ENCODE measurements around the gene DOCK8. TPM values are rescaled to one million over a fixed set of nuclear protein-coding genes. Genes with fewer than 3 reads are reported as not detected.

The DOCK8 gene
- total and polyA plus RNA-seq, 2 of the 13 experiments (the other 11 are each of a cell fraction or from before 2014, with no cell fraction given) = 0.28 to 0.38 TPM

DNA sequence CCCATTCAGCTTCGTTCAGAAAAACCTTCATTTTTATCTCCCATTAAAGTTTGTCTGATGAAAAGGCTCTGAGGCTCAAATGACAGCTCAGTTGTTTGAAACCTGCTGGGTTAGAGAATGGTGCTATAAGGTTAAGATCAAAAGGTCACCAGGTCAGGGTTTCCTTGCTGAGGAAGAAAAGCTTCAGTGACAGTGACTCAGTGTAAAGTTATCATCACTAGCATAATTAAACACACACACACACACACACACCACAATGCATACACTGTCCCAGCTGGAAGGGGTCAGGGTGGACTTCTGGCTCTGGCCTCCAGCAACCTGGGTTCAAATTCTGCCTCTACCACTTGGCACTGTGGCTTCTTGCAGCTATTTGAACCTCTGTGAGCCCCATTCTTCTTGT lies 281.1 kb downstream of the DOCK8 start:
- peak; percentile 40 for FAIRE-seq
- 0% methylated on average over 1 of the region's 1 CpG for WGBS (ENCODE audit: low lambda C conversion rate)
- intact Hi-C loops (cut with micrococcal nuclease; ENCODE audit: unreplicated experiment) (no loop called here), in situ Hi-C loops (cut with HindIII; ENCODE audit: extremely low pct_ligation_motif_present, low pct_unique_long_range_greater_than_20kb) (no loop called here)
- no peak overlapping the region for H3K27ac ChIP-seq (ENCODE audit: extremely low read length, insufficient read depth, low read length)
- DNase-seq (ENCODE audit: low spot score) = peak; percentile 72
- ChIA-PET POLR2A (no interaction called here), CTCF (ENCODE audit: low intra/inter-chr PET ratio, low total read pairs) (no interaction called here)
- peaks cover 1 to 8% of the 10 kb centered on the region in 2 experiments; a peak in 2 of 5 replicates for H3K27me3 ChIP-seq (ENCODE audit: control insufficient read depth in 1 of 2, insufficient read depth in 2 of 2, low read length in 2 of 2)
- H3K79me2 ChIP-seq (ENCODE audit: insufficient read depth, low read length) = no peaks in the 10 kb centered on the region
- no peak overlapping the region for H3K9ac ChIP-seq (ENCODE audit: insufficient read depth, low read depth, low read length)
- no peak overlapping the region for H3K4me3 ChIP-seq (replicated peaks in 1 of 3; ENCODE audit: insufficient read depth in 1 of 3, low read depth in 2 of 3, low read length in 3 of 3)
- no peaks in the 10 kb centered on the region for H3K9me3 ChIP-seq (ENCODE audit: low read length)
- BruUV-seq (replicated peaks) = no TSS peak
- no peak overlapping the region for H2AFZ ChIP-seq (ENCODE audit: low read length)
- H3K4me2 ChIP-seq (ENCODE audit: low read depth, low read length) = no peak overlapping the region
- peak; percentile 55 for ATAC-seq
- peaks cover 23% of the 10 kb centered on the region for H3K4me1 ChIP-seq (ENCODE audit: insufficient read depth, low read length)
- H4K20me1 ChIP-seq (ENCODE audit: insufficient read depth, low read length) = peaks cover 5% of the 10 kb centered on the region
- no peaks in the 10 kb centered on the region for H3K36me3 ChIP-seq (replicated peaks in 1 of 2; ENCODE audit: control insufficient read depth in 1 of 2, insufficient read depth in 2 of 2, low read length in 2 of 2)
- peak; percentile 23; the same call in 1 of the 2 replicates for TF ChIP-seq SAP130 (CRISPR knock-in tag; IDR thresholded peaks at IDR 0.05; ENCODE audit: low read depth)
- TF ChIP-seq, protein P1, sequence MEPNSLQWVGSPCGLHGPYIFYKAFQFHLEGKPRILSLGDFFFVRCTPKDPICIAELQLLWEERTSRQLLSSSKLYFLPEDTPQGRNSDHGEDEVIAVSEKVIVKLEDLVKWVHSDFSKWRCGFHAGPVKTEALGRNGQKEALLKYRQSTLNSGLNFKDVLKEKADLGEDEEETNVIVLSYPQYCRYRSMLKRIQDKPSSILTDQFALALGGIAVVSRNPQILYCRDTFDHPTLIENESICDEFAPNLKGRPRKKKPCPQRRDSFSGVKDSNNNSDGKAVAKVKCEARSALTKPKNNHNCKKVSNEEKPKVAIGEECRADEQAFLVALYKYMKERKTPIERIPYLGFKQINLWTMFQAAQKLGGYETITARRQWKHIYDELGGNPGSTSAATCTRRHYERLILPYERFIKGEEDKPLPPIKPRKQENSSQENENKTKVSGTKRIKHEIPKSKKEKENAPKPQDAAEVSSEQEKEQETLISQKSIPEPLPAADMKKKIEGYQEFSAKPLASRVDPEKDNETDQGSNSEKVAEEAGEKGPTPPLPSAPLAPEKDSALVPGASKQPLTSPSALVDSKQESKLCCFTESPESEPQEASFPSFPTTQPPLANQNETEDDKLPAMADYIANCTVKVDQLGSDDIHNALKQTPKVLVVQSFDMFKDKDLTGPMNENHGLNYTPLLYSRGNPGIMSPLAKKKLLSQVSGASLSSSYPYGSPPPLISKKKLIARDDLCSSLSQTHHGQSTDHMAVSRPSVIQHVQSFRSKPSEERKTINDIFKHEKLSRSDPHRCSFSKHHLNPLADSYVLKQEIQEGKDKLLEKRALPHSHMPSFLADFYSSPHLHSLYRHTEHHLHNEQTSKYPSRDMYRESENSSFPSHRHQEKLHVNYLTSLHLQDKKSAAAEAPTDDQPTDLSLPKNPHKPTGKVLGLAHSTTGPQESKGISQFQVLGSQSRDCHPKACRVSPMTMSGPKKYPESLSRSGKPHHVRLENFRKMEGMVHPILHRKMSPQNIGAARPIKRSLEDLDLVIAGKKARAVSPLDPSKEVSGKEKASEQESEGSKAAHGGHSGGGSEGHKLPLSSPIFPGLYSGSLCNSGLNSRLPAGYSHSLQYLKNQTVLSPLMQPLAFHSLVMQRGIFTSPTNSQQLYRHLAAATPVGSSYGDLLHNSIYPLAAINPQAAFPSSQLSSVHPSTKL (CRISPR knock-in tag; IDR thresholded peaks at IDR 0.05) = peak; percentile 58
- TF ChIP-seq ZNF564 (CRISPR knock-in tag; IDR thresholded peaks at IDR 0.05) = no peak
- TF ChIP-seq NCOA2 (CRISPR knock-in tag; IDR thresholded peaks at IDR 0.05) = peak; percentile 19; the same call in 1 of the 2 replicates
- peak; percentile 90 for TF ChIP-seq NR2F2 (IDR thresholded peaks at IDR 0.05; ENCODE audit: borderline replicate concordance, low read depth)
- no peak for TF ChIP-seq SNAI1 (CRISPR knock-in tag; IDR thresholded peaks at IDR 0.05; ENCODE audit: borderline replicate concordance)
- TF ChIP-seq, protein P2, sequence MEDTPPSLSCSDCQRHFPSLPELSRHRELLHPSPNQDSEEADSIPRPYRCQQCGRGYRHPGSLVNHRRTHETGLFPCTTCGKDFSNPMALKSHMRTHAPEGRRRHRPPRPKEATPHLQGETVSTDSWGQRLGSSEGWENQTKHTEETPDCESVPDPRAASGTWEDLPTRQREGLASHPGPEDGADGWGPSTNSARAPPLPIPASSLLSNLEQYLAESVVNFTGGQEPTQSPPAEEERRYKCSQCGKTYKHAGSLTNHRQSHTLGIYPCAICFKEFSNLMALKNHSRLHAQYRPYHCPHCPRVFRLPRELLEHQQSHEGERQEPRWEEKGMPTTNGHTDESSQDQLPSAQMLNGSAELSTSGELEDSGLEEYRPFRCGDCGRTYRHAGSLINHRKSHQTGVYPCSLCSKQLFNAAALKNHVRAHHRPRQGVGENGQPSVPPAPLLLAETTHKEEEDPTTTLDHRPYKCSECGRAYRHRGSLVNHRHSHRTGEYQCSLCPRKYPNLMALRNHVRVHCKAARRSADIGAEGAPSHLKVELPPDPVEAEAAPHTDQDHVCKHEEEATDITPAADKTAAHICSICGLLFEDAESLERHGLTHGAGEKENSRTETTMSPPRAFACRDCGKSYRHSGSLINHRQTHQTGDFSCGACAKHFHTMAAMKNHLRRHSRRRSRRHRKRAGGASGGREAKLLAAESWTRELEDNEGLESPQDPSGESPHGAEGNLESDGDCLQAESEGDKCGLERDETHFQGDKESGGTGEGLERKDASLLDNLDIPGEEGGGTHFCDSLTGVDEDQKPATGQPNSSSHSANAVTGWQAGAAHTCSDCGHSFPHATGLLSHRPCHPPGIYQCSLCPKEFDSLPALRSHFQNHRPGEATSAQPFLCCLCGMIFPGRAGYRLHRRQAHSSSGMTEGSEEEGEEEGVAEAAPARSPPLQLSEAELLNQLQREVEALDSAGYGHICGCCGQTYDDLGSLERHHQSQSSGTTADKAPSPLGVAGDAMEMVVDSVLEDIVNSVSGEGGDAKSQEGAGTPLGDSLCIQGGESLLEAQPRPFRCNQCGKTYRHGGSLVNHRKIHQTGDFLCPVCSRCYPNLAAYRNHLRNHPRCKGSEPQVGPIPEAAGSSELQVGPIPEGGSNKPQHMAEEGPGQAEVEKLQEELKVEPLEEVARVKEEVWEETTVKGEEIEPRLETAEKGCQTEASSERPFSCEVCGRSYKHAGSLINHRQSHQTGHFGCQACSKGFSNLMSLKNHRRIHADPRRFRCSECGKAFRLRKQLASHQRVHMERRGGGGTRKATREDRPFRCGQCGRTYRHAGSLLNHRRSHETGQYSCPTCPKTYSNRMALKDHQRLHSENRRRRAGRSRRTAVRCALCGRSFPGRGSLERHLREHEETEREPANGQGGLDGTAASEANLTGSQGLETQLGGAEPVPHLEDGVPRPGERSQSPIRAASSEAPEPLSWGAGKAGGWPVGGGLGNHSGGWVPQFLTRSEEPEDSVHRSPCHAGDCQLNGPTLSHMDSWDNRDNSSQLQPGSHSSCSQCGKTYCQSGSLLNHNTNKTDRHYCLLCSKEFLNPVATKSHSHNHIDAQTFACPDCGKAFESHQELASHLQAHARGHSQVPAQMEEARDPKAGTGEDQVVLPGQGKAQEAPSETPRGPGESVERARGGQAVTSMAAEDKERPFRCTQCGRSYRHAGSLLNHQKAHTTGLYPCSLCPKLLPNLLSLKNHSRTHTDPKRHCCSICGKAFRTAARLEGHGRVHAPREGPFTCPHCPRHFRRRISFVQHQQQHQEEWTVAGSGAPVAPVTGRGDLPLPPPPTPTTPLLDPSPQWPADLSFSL (CRISPR knock-in tag; IDR thresholded peaks at IDR 0.05) = 0 out of 2 replicates have a peak, but pooled peaks have one; percentile 41
- no peak for TF ChIP-seq TRIM22 (IDR thresholded peaks at IDR 0.05)
- TF ChIP-seq TCF7 (IDR thresholded peaks at IDR 0.05; ENCODE audit: low read depth) = peak; percentile 40; the same call in 1 of the 2 replicates
- no peak for TF ChIP-seq IRF9 (CRISPR knock-in tag; IDR thresholded peaks at IDR 0.05; ENCODE audit: borderline replicate concordance)
- 0 out of 2 replicates have a peak, but pooled peaks have one; percentile 36 for TF ChIP-seq PPARG (CRISPR knock-in tag; conservative IDR thresholded peaks at IDR 0.05)
- TF ChIP-seq TBX3 (IDR thresholded peaks at IDR 0.05; ENCODE audit: borderline replicate concordance) = peak; percentile 59; the same call in 1 of the 2 replicates
